NCI-H2029 treated with DMSO at 0.1 percent for 48 hours (cell line): ENCODE measurements around the gene CD151.

Source experiments
- DNase-seq: peaks from one replicate; lab custom pipeline; 2025; lab: John Stamatoyannopoulos, UW

CD151 gene

GRCh38 chr11:858053-858761 is 25.5 kb downstream of the CD151 start:
- no peak for DNase-seq

- DNase-seq, result no peak
These were observed 26.1 kb downstream of the CD151 start for GRCh38 chr11:858762-859339.

- no peak for DNase-seq
These were observed 26.8 kb downstream of the CD151 start for GRCh38 chr11:859394-860131.

- DNase-seq, result no peak
These were observed 27.7 kb downstream of the CD151 start for GRCh38 chr11:860234-861104.

- DNase-seq, result no peak
These were observed 28.3 kb downstream of the CD151 start for GRCh38 chr11:861105-861479.

- no peak for DNase-seq
These were observed 29.4 kb downstream of the CD151 start for GRCh38 chr11:862081-862661.

GRCh38 chr11:862696-863022 is 29.9 kb downstream of the CD151 start:
- DNase-seq, result no peak

GRCh38 chr11:863023-863909 is 30.5 kb downstream of the CD151 start:
- DNase-seq, result no peak

- DNase-seq, result no peak
These were observed 31.4 kb downstream of the CD151 start for GRCh38 chr11:863910-864827.

GRCh38 chr11:864898-865297 is 32.1 kb downstream of the CD151 start:
- no peak for DNase-seq

- DNase-seq, result no peak
These were observed 33.0 kb downstream of the CD151 start for GRCh38 chr11:865462-866430.

- DNase-seq, result no peak
These were observed 33.7 kb downstream of the CD151 start for GRCh38 chr11:866481-866880.

GRCh38 chr11:867856-868358 is 35.2 kb downstream of the CD151 start:
- no peak for DNase-seq

GRCh38 chr11:868394-868793 is 35.6 kb downstream of the CD151 start:
- DNase-seq, result no peak

GRCh38 chr11:868802-869201 is 36.0 kb downstream of the CD151 start:
- no peak for DNase-seq

- no peak for DNase-seq
These were observed 36.8 kb downstream of the CD151 start for GRCh38 chr11:869399-870126.

GRCh38 chr11:870127-870413 is 37.3 kb downstream of the CD151 start:
- no peak for DNase-seq

GRCh38 chr11:870418-870817 is 37.7 kb downstream of the CD151 start:
- no peak for DNase-seq
